ENCODE results near the gene ENPP1.

The ENPP1 gene

DNA sequence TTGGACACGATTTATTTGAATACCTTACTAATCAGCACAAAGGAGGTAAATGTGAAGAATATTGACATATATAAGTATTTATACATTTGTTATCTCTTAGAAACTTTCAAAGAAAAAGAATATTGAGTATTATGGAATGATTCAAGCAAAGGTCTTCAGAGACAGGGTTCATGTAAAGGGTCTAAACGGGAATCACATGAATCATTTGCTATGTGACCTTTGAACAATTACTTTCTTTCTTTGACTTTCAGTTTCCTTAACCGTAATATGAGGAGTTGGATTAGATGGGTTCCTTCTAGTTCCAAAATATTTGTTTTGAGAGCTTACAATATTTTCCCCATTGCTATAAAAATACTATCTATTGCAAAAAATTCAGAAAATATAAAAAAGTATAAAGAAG, 14.3 kb downstream of the ENPP1 start:
- DNase-seq (ENCODE audit: extremely low read depth, low read depth): no peak
- H3K4me3 ChIP-seq (replicated peaks; ENCODE audit: low read depth, low read length): no peak overlapping the region
- TF ChIP-seq, protein P1, sequence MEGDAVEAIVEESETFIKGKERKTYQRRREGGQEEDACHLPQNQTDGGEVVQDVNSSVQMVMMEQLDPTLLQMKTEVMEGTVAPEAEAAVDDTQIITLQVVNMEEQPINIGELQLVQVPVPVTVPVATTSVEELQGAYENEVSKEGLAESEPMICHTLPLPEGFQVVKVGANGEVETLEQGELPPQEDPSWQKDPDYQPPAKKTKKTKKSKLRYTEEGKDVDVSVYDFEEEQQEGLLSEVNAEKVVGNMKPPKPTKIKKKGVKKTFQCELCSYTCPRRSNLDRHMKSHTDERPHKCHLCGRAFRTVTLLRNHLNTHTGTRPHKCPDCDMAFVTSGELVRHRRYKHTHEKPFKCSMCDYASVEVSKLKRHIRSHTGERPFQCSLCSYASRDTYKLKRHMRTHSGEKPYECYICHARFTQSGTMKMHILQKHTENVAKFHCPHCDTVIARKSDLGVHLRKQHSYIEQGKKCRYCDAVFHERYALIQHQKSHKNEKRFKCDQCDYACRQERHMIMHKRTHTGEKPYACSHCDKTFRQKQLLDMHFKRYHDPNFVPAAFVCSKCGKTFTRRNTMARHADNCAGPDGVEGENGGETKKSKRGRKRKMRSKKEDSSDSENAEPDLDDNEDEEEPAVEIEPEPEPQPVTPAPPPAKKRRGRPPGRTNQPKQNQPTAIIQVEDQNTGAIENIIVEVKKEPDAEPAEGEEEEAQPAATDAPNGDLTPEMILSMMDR (IDR thresholded peaks at IDR 0.05; ENCODE audit: low read depth, low read length, missing control alignments): no peak

DNA sequence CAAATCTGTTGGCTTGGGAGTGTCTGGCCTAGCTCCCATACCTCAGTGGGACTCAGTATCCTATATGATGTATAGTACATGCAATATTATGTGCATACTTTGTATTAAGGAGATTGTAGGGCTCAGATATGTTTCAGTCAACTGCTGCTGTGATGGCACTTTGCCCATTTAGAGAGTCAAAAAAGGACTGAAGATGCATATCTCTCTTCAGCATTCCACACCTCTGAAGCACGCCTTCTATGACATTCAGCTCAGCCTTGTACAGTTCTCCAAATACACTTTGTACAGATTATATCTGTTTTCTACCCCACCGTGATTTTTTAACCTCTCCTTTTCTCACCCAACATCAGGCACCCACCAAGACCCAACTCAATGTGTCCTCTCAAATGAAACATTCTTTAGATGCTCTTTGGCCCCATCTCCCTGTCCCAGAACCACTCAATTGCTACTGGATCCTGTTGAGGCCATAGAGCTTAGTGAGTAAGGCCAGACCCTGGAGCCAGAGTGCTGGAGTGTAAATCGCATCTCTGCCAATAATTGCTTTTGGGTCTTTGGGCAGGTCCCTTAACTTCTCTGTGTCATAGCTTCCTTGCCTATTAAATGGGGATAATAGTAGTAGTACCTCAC, 15.6 kb downstream of the ENPP1 start:
- no peak for DNase-seq (ENCODE audit: extremely low read depth, low read depth)
- H3K4me3 ChIP-seq (replicated peaks; ENCODE audit: low read depth, low read length): no peak overlapping the region
- TF ChIP-seq, protein P1 (IDR thresholded peaks at IDR 0.05; ENCODE audit: low read depth, low read length, missing control alignments): no peak

DNA sequence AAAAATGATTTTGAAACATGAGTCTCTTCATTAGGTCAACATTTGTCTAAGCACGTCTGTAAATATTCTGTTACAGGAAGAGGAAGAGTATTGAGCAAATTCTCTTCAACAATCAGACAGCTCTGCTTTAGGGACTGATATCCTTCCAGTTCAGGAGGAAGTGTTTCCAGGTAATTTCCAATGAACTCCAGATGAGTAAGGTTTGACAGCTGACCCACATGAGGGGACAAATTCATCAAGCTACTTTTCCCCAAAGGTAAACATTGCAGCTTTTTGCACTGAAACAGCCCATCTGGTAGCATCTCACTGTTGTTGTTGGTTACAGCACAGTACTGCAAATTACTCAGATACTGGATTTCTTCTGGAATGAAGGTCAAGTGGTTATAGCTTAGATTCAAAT, 18.1 kb downstream of the ENPP1 start:
- DNase-seq (ENCODE audit: extremely low read depth, low read depth): no peak
- TF ChIP-seq, protein P1 (IDR thresholded peaks at IDR 0.05; ENCODE audit: low read depth, low read length, missing control alignments): no peak
- H3K4me3 ChIP-seq (replicated peaks; ENCODE audit: low read depth, low read length): no peak overlapping the region

DNA sequence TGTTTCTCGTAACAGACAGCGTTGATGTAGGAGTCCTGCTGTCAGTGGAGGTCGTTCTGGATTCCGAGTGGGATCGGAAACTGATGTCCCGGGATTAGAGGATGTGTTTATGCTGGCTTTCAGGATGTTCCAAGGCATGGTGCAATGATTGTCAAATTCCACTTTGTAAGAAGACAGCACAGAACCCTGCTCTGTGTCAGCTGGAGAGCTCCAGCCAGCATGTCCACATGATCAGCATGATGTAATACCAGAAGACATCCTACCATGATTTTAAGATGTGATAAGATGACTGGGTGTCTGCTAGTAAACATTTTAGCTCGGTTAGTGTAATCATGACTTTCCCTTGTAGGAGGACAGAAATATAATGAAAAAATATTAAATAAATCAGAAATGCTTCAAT, 20.3 kb downstream of the ENPP1 start:
- DNase-seq (ENCODE audit: extremely low read depth, low read depth): no peak
- H3K4me3 ChIP-seq (replicated peaks; ENCODE audit: low read depth, low read length): no peak overlapping the region
- TF ChIP-seq, protein P1 (IDR thresholded peaks at IDR 0.05; ENCODE audit: low read depth, low read length, missing control alignments): no peak

DNA sequence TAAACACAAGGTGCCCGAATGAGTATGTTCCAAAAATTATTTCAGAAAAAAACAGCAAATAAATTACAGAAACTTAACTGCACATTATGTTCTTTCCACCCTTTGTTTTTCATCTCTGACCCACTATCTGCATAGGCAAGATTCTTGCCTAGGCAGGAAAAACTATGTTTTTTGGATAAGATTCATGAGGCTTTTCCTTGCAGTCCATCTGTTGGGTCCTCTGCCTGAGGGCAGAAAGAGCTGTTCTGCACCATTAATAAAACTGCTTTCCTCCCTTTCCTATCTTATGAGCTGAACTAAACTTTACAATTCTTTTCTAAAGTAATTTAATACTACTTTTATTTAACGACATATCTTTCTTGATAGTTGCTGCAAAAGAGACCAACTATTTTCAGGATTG, 21.1 kb downstream of the ENPP1 start:
- H3K4me3 ChIP-seq (replicated peaks; ENCODE audit: low read depth, low read length): no peak overlapping the region
- TF ChIP-seq, protein P1 (IDR thresholded peaks at IDR 0.05; ENCODE audit: low read depth, low read length, missing control alignments): no peak
- DNase-seq (ENCODE audit: extremely low read depth, low read depth): no peak

DNA sequence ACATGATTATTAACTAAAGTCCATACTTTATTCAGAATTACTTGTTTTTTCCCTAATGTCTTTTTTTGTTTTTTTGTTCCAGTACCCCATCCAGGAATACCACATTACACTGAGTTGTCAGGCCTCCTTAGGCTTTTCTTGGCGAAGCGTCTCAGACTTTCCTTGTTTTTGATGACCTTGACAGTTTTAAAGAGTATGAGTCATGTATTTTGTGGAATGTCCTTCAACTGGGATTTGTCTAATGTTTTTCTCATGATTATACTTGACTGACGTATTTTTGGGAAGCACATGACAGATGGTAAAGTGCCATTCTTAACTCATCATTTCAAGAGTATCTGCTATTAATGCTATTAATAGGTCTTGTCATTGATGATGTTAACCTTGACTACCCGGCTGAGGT, 23.6 kb downstream of the ENPP1 start:
- DNase-seq (ENCODE audit: extremely low read depth, low read depth): no peak
- no peak overlapping the region for H3K4me3 ChIP-seq (replicated peaks; ENCODE audit: low read depth, low read length)
- TF ChIP-seq, protein P1 (IDR thresholded peaks at IDR 0.05; ENCODE audit: low read depth, low read length, missing control alignments): no peak

DNA sequence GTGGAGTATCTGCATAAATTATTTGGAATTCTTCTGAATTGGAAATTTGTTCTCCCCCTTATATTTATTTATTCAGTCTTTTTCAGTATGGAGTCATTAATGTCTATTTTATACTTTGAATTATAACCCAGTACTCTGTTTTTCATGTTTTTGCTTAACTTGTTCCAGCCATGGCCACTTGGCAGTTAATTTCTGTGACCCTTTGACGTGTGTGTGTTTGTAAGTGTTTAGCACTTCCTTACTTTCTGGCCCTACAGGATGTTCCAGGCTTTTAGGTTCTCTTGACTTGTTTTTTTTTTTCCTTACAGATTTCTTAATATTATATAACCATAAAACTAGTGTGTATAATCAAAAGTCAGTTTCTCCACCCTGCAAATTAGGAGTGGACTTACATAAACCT, 24.1 kb downstream of the ENPP1 start:
- TF ChIP-seq, protein P1 (IDR thresholded peaks at IDR 0.05; ENCODE audit: low read depth, low read length, missing control alignments): no peak
- H3K4me3 ChIP-seq (replicated peaks; ENCODE audit: low read depth, low read length): no peak overlapping the region
- no peak for DNase-seq (ENCODE audit: extremely low read depth, low read depth)
